Germinal center (tissue), 1 donor: ENCODE measurements around the gene KLHL26.

ENCODE experiments used
- DNase-seq: peaks from one replicate; pipeline ENCODE4 v3.0.0; 2012; ENCODE audit warnings: mixed read lengths, low spot score

KLHL26 gene

GRCh38 chr19:18716857-18717256 is 80.0 kb downstream of the KLHL26 start:
- no peak for DNase-seq

DNA sequence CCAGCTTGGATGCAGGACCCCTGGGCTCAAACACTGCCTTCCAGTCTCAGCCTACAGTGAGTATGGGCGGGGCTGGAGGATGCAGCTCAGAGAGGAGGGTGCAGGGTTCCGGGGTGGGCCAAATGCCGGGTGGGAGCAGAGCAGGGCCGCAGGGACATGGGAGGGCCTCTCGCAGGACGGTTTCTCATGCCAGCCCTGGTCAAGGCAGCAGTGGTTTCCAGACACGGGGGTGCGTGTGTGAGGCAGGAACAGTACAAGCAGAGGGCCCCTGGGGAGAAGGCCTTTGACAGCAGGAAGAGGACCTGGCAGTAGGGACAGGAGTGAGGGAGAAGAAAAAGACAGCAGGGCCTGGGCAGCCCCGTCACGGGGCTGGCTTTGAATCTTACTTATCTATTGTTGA is 80.8 kb downstream of the KLHL26 start:
- no peak for DNase-seq

DNA sequence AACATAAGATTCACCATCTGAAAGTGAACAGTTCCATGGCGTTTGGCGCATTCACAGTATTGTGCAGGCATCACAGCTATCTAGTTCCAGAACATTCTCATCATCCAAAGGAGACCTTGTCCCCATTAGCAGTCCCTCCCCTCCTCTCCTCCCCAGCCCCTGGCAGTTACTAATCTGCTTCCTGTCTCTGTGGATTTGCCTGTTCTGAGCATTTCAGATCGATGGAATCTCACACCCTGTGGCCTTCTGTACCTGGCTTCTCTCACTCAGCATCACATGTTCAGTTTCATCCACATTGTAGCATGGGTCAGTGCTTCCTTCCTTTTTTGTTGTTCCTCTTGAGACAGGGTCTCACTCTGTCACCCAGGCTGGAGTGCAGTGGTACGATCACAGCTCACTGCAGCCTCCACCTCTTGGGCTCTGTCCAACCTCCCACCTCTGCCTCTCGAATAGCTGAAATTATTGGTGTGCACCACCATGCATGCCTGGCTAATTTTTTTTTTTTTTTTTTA is 81.2 kb downstream of the KLHL26 start:
- DNase-seq: no peak

GRCh38 chr19:18718846-18719458 is 82.1 kb downstream of the KLHL26 start:
- DNase-seq: no peak

DNA sequence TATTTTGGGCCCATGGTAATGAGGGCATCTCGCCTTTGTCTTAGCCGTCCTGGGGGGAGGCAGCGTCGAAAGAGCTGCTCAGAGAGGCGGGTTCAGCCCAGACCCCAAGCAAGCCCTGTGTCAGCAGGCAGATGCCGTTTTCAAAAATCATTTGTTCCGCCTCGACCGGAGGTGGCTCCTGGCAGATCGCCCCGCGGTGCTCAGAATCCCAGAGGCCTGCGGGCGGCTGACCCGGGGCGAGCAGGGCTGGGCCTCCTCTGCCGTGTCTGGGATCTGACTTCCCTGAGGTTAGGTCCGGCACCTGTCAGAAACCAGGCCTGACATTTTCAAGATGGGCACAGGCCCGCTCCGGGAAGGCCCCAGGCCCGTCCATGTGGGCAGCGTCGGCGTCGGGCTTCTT is 82.7 kb downstream of the KLHL26 start:
- DNase-seq: no peak
